Fibroblast of lung (primary cell): ENCODE results near the gene GALNT12.

Experiments used
- CTCF ChIP-seq, 2 donors: IDR thresholded peaks in 1 of 2; conservative IDR thresholded peaks in 1 of 2; 1 replicate in 1 of 2; 2 replicates in 1 of 2; pipeline ENCODE4 v1.5.1; 2011 to 2012; ENCODE audit warnings: low read length in 2 of 2, control low read depth in 1 of 2, inconsistent platforms in 1 of 2, low read depth in 1 of 2, mild to moderate bottlenecking in 1 of 2
- EZH2 ChIP-seq: IDR thresholded peaks from 2 replicates; pipeline ENCODE4 v1.5.1; 2012; ENCODE audit warnings: low read length, control low read depth, mild to moderate bottlenecking; ENCODE audit errors: missing control alignments

- TF ChIP-seq CTCF (conservative IDR thresholded peaks at IDR 0.05 in 1 of 2, IDR thresholded peaks at IDR 0.05 in 1 of 2; ENCODE audit: low read depth in 1 of 2, low read length in 2 of 2) (no peak), EZH2 (no peak)
Observed at GRCh38 chr9:98877311-98877710, 69.8 kb downstream of the GALNT12 start.
